Heart left ventricle (tissue), 13 donors: Measurements from ENCODE around the gene CAPS2.

ENCODE experiments used
- POLR2A ChIP-seq, 2 donors: fragments of 450-650 bp; IDR thresholded peaks; one replicate each; pipeline ENCODE4 v1.6.1; 2017; ENCODE audit warnings: antibody characterized with exemption in 2 of 2, mild to moderate bottlenecking in 2 of 2, moderate library complexity in 2 of 2
- TF ChIP-seq, protein P1 (sequence below), 12 donors: fragments of 200-600 bp; sonication (generic) in 4 of 12; IDR thresholded peaks; one replicate each; pipeline versions ENCODE4 v1.5.0 to v1.8.0; 2018 to 2022; ENCODE audit warnings: antibody characterized with exemption in 12 of 12, mild to moderate bottlenecking in 5 of 12
- donor health status: ischemic (EF 13 %, LVEDD 7.1; RV severe dilation, severe dysfunction).
- donor health status: DM: no; HTN: yes; CAD: no.
- donor health status: DM: no; HTN: no; CAD: no.
- donor health status: ischemic (EF 25% LVEDD 6.9; RV normal size, moderate dysfunction).
- donor health status: ischemic (EF 25% LVEDD 5.7; RV mildly dilated, moderate dysfunction).
- donor health status: ischemic (EF 35%, LVEDD 5.7; RV mildly dilated, moderate dysfunction).
- donor health status: nonischemic (EF 11% LVEDD 7.7; RV severe dilation, severe dysfunction).
- donor health status: DM: yes; HTN: yes; CAD: no.
- donor health status: PGD.
- donor health status: ischemic (EF 29% LVEDD 5.4; RV normal size, mild dysfunction).
- donor health status: nonischemic (EF 23%, LVEDD 6.1; RV moderate dilation, normal function).

DNA sequence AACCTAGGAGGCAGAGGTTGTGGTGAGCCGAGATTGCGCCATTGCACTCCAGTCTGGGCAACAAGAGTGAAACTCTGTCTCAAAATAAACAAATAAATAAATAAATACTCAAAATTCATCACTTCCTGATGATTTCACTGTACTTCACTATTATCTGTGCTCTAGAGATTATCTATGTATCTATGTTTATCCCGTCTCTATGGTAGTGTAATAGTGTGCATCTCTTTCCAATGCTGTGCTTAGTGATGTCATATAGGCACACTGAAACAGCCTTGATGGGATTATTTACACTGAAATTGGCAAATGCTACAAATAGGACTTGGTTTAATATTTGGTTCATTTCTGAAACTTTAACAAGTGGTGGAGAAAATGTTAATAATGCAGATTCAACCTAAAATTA lies 6.5 kb downstream of the CAPS2 start:
- no peak for TF ChIP-seq POLR2A (IDR thresholded peaks at IDR 0.05)
- TF ChIP-seq, protein P1, sequence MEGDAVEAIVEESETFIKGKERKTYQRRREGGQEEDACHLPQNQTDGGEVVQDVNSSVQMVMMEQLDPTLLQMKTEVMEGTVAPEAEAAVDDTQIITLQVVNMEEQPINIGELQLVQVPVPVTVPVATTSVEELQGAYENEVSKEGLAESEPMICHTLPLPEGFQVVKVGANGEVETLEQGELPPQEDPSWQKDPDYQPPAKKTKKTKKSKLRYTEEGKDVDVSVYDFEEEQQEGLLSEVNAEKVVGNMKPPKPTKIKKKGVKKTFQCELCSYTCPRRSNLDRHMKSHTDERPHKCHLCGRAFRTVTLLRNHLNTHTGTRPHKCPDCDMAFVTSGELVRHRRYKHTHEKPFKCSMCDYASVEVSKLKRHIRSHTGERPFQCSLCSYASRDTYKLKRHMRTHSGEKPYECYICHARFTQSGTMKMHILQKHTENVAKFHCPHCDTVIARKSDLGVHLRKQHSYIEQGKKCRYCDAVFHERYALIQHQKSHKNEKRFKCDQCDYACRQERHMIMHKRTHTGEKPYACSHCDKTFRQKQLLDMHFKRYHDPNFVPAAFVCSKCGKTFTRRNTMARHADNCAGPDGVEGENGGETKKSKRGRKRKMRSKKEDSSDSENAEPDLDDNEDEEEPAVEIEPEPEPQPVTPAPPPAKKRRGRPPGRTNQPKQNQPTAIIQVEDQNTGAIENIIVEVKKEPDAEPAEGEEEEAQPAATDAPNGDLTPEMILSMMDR (IDR thresholded peaks at IDR 0.05), result no peak
